HepG2 (cell line): ENCODE results near the gene RASGRF1.

Experiments
- CEBPZ ChIP-seq: IDR thresholded peaks from 2 replicates; pipeline ENCODE4 v1.6.1; 2012; ENCODE audit warnings: low read length, improper control_type of control experiment
- CTCF ChIP-seq: sonication (generic); formaldehyde crosslinking; IDR thresholded peaks from 2 replicates; pipeline ENCODE4 v1.5.0; 2020; ENCODE audit warnings: mild to moderate bottlenecking, missing genetic modification reagents, moderate library complexity
- HOXA5 ChIP-seq: sonication (generic); formaldehyde crosslinking; IDR thresholded peaks from 2 replicates; pipeline ENCODE4 v1.4.0; 2020; ENCODE audit warnings: missing genetic modification reagents
- JUN ChIP-seq: sonication (generic); formaldehyde crosslinking; IDR thresholded peaks from 2 replicates; pipeline ENCODE4 v1.4.0; 2020; ENCODE audit warnings: mild to moderate bottlenecking, missing genetic modification reagents
- MYNN ChIP-seq: sonication (generic); formaldehyde crosslinking; IDR thresholded peaks from 2 replicates; pipeline ENCODE4 v1.4.0; 2020; ENCODE audit warnings: mild to moderate bottlenecking, low read depth, missing genetic modification reagents
- NR2F1 ChIP-seq, 2 experiments: fragments of 450-650 bp in 1 of 2; formaldehyde crosslinking in 1 of 2; IDR thresholded peaks; 2 replicates each; pipeline versions ENCODE4 v1.5.0 to v1.6.1; 2016 to 2020; ENCODE audit warnings: mild to moderate bottlenecking in 1 of 2, missing compliant biosample characterization in 1 of 2, missing genetic modification reagents in 1 of 2, moderate library complexity in 1 of 2
- ZBED4 ChIP-seq: sonication (generic); formaldehyde crosslinking; IDR thresholded peaks from 2 replicates; pipeline ENCODE4 v1.4.0; 2020; ENCODE audit warnings: missing genetic modification reagents, borderline replicate concordance
- ZBTB14 ChIP-seq: sonication (generic); formaldehyde crosslinking; IDR thresholded peaks from 2 replicates; pipeline ENCODE4 v1.4.0; 2020; ENCODE audit warnings: missing genetic modification reagents
- ZMYM4 ChIP-seq: sonication (generic); formaldehyde crosslinking; IDR thresholded peaks from 2 replicates; pipeline ENCODE4 v1.8.1; 2023; ENCODE audit warnings: mild to moderate bottlenecking, missing genetic modification reagents
- ZNF33B ChIP-seq: sonication (generic); formaldehyde crosslinking; IDR thresholded peaks from 2 replicates; pipeline ENCODE4 v1.5.1; 2020; ENCODE audit warnings: mild to moderate bottlenecking, missing genetic modification reagents

GRCh38 chr15:79047676-79048439 is 42.7 kb downstream of the RASGRF1 start:
- TF ChIP-seq ZBTB14 (CRISPR knock-in tag): no peak
- no peak for TF ChIP-seq JUN (CRISPR knock-in tag)
- TF ChIP-seq ZMYM4 (CRISPR knock-in tag): no peak
- TF ChIP-seq ZBED4 (CRISPR knock-in tag): no peak
- TF ChIP-seq MYNN (CRISPR knock-in tag): no peak
- no peak for TF ChIP-seq NR2F1 (CRISPR knock-in tag; IDR thresholded peaks at IDR 0.05)
- no peak for TF ChIP-seq HOXA5 (CRISPR knock-in tag)
- no peak for TF ChIP-seq CEBPZ
- no peak for TF ChIP-seq CTCF (CRISPR knock-in tag)
- no peak for TF ChIP-seq ZNF33B (CRISPR knock-in tag)
